ENCODE data around the gene SLC13A4. TPM values are rescaled to one million over a fixed set of nuclear protein-coding genes. Genes with fewer than 3 reads are reported as not detected.
A peak's percentile ranks its signal among the peaks of the same experiment; 100 is the strongest.

SLC13A4 gene
- total and polyA plus RNA-seq, 8 donors: 0.31 to 1.7 (median 1.6) TPM; not detected in 5

DNA sequence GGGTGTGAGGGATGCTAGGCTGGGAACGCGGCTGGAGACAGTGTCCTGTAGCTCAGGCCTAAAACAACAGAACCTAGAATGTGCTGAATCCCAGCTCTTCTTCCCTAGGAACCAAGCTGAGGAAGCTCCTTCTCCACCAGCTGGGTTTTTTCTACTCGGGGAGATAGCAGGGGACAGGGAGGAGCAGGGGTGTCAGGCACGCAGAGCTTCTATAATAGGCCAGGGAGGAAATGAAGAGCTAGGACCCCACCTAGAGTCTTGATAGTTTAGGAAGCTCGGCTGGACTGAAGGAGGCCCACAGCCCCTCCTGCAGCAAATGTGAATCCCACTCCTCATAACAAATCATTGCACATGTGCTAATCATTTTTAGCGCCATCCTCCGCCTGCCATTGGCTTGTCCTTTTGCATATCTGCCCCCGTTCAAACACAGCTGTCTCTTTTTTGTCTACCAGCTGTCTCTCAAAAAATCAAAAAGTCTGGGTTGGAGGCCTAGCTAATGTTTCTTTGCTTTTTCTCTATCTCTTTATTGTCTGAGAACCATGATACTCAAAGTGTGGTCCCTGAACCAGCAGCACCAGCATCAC, 44.7 kb upstream of the SLC13A4 start:
- Histone ChIP-seq H3K27me3 (peaks cover 0 to 8% (median 0%) of the 10 kb centered on the region in 3 donors), H3K27ac (peak overlapping the region in 2 of 5 donors; percentile 26 to 66), H3K9me3 (peaks cover 0 to 3% (median under 1%) of the 10 kb centered on the region in 4 donors), H3K4me3 (no peak overlapping the region), H3K4me1 (peaks cover 9 to 36% (median 18%) of the 10 kb centered on the region in 4 donors), H3K36me3 (no peaks in the 10 kb centered on the region)
- intact Hi-C loops (cut with DNase I; ENCODE audit: low total_unique reads): no loop called here
- WGBS, 5 donors: 71 to 83% (median 79%) methylated on average over 7 to 8 of the region's 8 CpGs
- no peak for DNase-seq
- TF ChIP-seq POLR2AphosphoS5 (IDR thresholded peaks at IDR 0.05) (no peak), EP300 (IDR thresholded peaks at IDR 0.05) (no peak), POLR2A (IDR thresholded peaks at IDR 0.05) (no peak)
- TF ChIP-seq, protein P1, sequence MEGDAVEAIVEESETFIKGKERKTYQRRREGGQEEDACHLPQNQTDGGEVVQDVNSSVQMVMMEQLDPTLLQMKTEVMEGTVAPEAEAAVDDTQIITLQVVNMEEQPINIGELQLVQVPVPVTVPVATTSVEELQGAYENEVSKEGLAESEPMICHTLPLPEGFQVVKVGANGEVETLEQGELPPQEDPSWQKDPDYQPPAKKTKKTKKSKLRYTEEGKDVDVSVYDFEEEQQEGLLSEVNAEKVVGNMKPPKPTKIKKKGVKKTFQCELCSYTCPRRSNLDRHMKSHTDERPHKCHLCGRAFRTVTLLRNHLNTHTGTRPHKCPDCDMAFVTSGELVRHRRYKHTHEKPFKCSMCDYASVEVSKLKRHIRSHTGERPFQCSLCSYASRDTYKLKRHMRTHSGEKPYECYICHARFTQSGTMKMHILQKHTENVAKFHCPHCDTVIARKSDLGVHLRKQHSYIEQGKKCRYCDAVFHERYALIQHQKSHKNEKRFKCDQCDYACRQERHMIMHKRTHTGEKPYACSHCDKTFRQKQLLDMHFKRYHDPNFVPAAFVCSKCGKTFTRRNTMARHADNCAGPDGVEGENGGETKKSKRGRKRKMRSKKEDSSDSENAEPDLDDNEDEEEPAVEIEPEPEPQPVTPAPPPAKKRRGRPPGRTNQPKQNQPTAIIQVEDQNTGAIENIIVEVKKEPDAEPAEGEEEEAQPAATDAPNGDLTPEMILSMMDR (IDR thresholded peaks at IDR 0.05): no peak

DNA sequence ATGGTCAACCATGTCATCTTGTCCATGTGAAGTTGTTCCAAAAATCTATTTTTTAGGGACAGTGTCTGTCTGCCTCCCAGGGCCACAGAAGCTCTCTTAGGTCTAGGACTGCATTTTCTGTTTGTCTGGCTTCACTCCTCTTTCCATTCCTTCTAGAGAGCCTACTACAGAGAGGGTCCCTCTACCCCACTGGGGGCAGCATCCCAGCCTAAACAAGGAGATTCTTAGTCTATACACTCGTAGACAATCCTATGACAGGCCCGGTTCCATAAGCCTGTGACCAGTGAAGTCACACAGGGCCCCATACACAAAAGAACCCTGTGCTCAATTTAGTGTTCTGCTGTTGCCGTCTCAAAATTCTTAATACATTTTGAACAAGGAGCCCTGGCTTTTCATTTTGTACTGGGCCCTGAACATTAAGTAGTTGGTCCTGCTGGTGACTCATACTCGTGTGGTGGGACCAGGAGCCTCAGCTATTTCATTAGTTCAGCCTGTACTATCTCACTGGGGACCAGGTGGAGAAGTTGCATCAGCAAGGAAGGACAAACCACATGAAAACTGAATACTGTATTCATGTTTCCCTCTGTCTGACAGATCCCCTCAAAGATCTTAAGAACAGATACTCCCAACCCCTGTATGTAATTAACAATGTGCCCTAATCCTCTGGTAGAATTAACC, 44.1 kb upstream of the SLC13A4 start:
- no peaks in the 10 kb centered on the region for H3K9me3 ChIP-seq
- no peaks in the 10 kb centered on the region for H3K36me3 ChIP-seq
- no peak overlapping the region for H3K4me3 ChIP-seq
- peaks cover 0 to 8% (median 0%) of the 10 kb centered on the region in 3 donors for H3K27me3 ChIP-seq
- no peak for DNase-seq
- peak overlapping the region in 2 of 5 donors; percentile 26 to 66 for H3K27ac ChIP-seq
- no peak for TF ChIP-seq EP300 (IDR thresholded peaks at IDR 0.05)
- no peak for TF ChIP-seq POLR2AphosphoS5 (IDR thresholded peaks at IDR 0.05)
- no peak for TF ChIP-seq POLR2A (IDR thresholded peaks at IDR 0.05)
- TF ChIP-seq, protein P1 (IDR thresholded peaks at IDR 0.05): no peak
- WGBS, 5 donors: 76 to 85% (median 79%) methylated on average over 4 of the region's 4 CpGs
- H3K4me1 ChIP-seq: peaks cover 9 to 36% (median 18%) of the 10 kb centered on the region in 4 donors
- intact Hi-C loops (cut with DNase I; ENCODE audit: low total_unique reads): no loop called here

DNA sequence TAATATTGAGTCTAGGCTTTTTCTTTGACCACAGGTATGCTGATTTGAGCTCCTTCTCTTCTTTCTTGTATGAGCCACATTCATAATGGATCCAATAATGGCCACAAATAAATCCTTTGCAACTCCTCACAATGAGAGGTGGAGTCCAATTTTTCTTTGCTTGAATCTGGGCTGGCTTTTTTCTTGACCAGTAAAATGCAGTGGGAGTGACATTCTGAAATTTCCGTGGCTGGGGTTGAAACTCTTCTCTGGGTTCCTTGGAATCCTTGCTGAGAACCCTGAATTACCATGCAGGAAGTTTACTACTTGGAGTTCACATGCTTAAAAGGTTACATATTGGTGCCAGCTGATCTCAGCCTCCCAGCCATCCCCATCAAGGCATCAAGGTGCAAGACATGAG, 43.1 kb upstream of the SLC13A4 start:
- WGBS, 5 donors: 87 to 95% (median 91%) methylated on average over 1 of the region's 1 CpG
- intact Hi-C loops (cut with DNase I; ENCODE audit: low total_unique reads): no loop called here
- Histone ChIP-seq H3K9me3 (no peaks in the 10 kb centered on the region), H3K27me3 (peaks cover 0 to 8% (median 0%) of the 10 kb centered on the region in 3 donors), H3K36me3 (no peaks in the 10 kb centered on the region), H3K4me1 (peaks cover 9 to 36% (median 18%) of the 10 kb centered on the region in 4 donors), H3K27ac (peak overlapping the region in 1 of 5 donors; percentile 66), H3K4me3 (no peak overlapping the region)
- no peak for DNase-seq
- TF ChIP-seq EP300 (IDR thresholded peaks at IDR 0.05) (no peak), POLR2A (IDR thresholded peaks at IDR 0.05) (no peak), POLR2AphosphoS5 (IDR thresholded peaks at IDR 0.05) (no peak)
- TF ChIP-seq, protein P1 (IDR thresholded peaks at IDR 0.05): no peak

DNA sequence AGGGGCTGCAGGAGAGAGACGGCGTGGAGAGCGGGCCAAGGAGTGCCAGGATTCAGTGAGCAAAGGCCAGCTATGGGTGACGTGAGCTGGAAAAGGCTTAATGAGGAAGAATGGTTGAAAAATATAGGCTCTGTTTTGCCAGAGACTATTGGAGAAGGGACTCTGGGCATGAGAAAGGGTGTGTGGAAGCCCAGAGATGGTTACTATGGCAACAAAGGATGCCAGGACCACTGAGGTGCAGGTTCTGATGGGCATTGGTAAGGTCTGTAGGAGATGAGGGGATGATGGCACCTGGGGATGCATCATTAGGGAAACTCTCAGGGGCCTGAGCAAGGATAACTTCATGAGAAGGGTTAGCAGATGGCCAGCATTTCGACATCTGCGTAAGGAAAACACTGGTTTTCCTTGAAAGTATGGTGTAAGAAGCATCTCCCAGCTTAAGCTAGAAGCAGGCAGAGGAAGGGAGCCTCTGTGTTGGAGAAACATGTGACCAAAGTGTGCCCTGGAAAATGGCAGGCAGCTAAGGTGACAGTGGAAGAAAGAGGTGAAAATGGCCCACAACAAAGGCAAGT, 42.2 kb upstream of the SLC13A4 start:
- peaks cover 0 to 14% (median 0%) of the 10 kb centered on the region in 3 donors for H3K27me3 ChIP-seq
- no peak overlapping the region for H3K4me3 ChIP-seq
- intact Hi-C loops (cut with DNase I; ENCODE audit: low total_unique reads): no loop called here
- H3K27ac ChIP-seq: peak overlapping the region in 2 of 5 donors; percentile 4 to 69
- DNase-seq: no peak
- H3K4me1 ChIP-seq: peaks cover 9 to 32% (median 18%) of the 10 kb centered on the region in 4 donors
- H3K36me3 ChIP-seq: no peaks in the 10 kb centered on the region
- TF ChIP-seq POLR2A (IDR thresholded peaks at IDR 0.05) (no peak), POLR2AphosphoS5 (IDR thresholded peaks at IDR 0.05) (no peak), EP300 (IDR thresholded peaks at IDR 0.05) (no peak)
- TF ChIP-seq, protein P1 (IDR thresholded peaks at IDR 0.05): no peak
- WGBS, 5 donors: 85 to 94% (median 92%) methylated on average over 6 of the region's 6 CpGs
- no peaks in the 10 kb centered on the region for H3K9me3 ChIP-seq
